GM18873 (cell line): ENCODE data around the gene KIF5A.

Experiments used
- ATAC-seq: cut with Tn5 transposase; IDR thresholded peaks from one replicate; pipeline ENCODE4 v1.9.1; 2021; ENCODE audit warnings: mild to moderate bottlenecking, moderate library complexity, moderate number of reproducible peaks; ENCODE audit not compliant: unreplicated experiment, low FRiP score

Gene KIF5A

DNA sequence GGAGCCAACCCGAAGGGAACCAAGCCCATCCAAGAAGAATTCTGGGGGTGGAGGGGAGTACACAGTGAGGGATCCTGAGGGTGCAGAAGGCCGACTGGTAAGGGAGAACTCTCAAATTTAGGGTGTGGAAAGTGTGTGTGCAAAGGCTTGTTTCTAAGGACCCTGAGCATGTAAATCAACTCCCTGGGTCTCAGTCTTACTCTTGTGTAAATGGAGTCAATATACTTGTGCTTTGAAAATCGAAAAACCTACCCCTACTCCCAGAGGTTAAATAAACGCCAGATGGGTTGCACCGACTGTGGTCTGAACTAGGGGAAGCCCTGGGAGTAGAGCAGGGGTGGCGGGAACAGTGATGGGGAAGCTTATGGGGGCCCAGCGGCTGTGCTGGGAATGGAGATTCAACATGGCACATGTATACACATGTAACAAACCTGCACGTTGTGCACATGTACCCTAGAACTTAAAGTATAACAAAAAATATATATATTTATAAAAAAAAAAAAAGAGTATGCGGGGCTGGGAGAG is 77.1 kb downstream of the KIF5A start:
- ATAC-seq, result no peak

DNA sequence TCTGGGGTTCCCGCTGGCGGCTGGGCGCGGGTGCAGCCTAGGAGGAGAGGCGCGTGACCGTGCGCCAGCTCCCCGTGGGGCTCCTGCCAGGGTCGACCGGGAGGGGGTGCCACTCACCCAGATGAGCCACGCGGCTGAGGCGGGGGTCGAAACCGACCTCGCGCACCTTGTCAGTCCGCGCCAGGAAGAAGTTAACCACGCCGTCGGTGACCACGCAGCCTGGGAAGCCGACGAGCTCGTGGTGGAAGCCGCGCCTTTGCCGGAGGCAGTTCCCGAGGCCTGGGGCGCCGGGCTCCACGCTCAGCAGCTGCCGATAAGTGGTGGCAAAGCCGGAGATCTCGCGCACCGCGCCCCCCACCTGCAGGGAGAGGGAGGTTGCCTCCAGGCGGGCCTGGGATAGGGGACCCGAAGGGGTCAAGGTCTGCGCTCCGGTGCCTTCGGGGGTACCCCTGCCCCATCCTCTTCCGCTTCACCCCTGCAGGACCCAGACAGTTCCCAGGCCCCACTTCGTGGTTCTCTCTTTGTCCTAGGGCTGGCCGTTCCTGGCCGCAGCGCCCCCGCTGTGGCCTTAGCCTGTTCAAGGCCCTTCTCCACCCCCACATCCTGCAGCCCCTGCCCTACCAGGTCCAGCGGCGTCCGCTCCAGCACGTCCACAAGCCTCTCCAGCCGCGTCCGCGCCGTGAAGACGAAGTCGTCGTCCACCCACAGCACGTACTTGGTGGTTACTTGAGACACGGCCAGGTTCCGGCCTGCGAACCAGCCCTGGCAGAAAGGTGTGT is 77.8 kb downstream of the KIF5A start:
- ATAC-seq, result no peak

DNA sequence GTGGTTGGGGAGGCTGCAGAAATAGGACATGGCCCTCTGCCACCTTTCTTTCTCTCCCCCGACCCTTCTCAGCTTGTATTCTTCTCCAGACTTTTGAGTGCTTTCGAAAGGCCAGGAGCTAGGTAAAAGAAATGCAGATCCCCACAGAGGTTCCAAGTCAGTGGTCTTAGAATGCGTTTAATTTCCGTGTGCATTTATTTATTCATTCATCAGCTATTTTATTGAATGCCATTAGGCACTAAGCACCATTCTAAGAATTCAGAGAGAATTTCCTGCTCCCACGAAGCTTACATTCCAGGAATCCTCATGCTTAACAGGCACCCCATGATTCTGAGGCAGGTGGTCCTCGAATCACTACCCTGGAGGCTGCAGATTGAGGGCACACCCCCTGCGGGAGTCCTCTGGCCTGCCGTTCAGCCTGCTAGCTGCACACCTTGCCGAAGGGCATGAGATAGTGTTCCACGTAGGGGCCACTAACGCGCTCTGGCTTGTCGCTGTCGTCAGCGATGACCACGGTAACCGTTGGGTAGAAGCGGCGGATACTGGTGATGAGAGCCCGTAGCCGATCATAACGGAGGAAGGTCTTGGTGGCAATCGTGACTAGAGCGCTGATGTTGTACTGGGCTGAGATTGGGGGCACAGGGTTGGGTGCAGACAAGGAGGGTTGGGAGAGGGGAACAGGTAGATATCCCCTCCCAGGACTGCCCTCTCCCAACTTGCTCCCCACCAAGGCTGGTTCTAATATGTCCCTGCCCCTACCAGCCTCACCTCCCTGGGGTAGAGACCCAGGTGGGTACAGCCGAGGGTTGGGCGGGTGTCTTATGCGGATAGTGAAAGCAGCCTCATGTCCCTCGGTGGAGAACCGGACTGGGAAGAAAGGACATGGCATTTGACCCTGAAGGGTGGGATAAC is 78.7 kb downstream of the KIF5A start:
- ATAC-seq, result no peak

GRCh38 chr12:57629897-57630471 is 80.1 kb downstream of the KIF5A start:
- ATAC-seq, result no peak

DNA sequence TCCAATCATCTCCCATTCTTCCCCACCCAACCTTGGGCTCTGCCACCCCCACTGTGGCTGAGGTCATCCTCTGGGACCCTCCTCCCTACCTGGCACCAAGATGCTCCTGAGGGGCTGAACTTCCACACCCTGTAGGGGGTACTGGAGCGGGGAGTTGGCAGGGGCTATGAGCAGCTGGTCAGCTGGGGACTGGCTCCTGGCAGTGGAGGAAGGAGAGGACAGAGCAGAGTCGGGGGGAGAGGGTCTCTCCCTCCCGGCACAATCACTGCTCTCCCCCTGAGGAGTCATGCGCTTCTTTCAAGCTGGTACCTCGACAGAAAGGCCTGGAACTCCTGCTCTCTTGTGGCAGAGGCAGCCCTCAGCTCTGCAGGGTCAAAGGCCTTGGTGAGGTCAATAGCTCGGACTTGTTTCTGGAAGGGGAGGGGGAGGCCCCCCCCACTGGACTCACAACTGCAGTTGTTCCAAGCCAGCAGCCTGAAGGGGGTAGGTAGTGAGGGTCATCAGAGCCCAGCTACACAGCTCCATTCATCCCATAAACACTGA is 81.1 kb downstream of the KIF5A start:
- ATAC-seq, result no peak

DNA sequence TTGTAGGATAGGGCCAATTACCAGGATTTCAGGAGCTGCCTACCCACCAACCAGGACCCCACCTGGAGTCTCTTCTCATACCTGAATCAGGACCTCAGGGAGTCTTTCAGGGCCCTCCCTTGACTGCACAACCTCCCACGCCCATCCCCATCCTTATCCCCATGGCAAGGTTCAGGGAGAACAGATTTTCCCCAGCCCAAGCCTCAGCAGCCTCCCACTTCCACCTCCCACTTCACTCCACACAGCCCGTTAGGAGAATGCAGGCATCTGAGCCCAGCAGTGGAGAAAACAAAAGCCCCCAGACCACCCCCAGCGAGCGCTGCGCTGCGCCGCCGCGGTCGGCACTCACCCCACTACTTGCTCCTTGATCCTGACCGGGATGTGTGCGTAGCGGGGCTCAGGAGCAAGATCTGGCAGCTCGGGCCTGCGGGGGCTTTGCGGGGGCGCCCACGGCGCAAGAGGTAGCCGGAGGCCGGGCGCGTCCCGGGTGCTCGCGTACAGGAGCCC is 81.8 kb downstream of the KIF5A start:
- no peak for ATAC-seq

DNA sequence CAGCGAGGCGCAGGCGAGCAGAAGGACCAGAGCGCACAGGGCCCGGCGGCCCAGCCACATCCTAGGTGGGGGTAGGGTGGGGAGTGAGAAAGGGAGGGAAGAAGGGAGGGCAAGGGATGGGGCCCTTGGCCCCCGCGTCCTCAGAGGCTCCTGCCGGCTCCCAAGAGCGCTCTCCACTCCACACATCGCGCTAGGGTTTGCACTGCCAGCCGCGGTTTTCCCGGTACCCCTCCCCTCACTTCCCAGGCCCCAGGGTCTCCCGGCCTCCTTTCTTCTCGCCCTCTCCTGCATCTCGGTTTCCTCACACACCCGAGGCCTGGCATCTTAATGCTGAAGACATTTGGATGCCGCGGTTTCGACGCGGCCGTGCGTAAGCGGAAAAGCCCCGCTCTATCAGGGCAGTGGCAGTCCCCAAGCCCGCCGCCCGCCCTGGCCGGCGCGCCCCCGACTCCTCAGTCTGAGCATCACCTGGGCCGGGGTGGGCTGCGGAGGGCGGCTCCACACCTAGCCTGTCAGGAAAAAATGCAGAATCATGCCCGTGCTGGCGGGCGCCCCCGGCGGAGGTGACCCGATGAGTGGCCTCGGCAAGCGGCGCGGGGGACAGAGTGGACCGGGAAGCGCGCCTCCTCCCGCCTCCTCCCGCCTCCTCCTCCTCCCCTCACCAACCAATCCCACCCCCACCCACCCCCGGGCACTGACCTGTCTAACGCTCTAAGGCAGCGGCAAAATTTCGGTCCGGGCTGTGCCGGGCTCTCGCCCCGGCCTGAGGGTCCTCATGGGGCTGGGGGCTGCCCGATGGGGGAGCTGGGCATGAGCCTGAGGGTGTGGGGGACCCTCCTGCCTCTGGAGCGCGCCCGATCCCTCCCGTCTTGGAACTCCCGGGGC is 82.5 kb downstream of the KIF5A start:
- ATAC-seq, result no peak

- ATAC-seq, result no peak
These were observed 83.4 kb downstream of the KIF5A start, which contains the start of gene B4GALNT1 for GRCh38 chr12:57632958-57633840. Gene B4GALNT1 (minus strand): TSS chr12:57633201. CDS start chr12:57632132, 1,069 bp downstream.
